GM12874 (cell line): ENCODE results near the gene TAGLN.

ENCODE experiments used
- CTCF ChIP-seq: IDR thresholded peaks from 2 replicates; pipeline ENCODE4 v1.5.1; 2011; ENCODE audit warnings: low read depth, mild to moderate bottlenecking, control low read depth, low read length, moderate library complexity; ENCODE audit not compliant: insufficient read depth

The TAGLN gene

GRCh38 chr11:117187799-117188481, 11.2 kb upstream of the TAGLN start:
- TF ChIP-seq CTCF, result no peak

DNA sequence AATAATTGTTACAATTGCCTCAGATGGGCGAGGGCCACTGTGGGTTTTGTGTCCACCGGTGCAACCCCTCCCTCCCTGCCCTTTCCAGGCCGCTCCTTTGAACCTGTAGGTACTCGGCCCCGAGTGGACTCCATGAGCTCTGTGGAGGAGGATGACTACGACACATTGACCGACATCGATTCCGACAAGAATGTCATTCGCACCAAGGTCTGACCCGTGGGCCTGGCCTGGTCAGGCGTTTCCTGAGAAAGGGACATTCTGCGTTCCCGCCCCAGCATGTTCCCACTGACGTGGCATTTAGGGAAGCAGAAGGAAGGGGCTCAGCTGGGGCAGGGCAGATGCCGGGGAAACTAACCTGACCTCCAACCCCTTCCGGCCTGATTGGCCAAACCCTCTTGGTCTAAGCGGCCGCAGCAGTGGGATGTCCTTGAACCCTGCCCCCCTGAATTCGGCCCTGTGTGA, 10.5 kb upstream of the TAGLN start:
- no peak for TF ChIP-seq CTCF

- no peak for TF ChIP-seq CTCF
Observed at GRCh38 chr11:117189191-117189940, 9.8 kb upstream of the TAGLN start.

DNA sequence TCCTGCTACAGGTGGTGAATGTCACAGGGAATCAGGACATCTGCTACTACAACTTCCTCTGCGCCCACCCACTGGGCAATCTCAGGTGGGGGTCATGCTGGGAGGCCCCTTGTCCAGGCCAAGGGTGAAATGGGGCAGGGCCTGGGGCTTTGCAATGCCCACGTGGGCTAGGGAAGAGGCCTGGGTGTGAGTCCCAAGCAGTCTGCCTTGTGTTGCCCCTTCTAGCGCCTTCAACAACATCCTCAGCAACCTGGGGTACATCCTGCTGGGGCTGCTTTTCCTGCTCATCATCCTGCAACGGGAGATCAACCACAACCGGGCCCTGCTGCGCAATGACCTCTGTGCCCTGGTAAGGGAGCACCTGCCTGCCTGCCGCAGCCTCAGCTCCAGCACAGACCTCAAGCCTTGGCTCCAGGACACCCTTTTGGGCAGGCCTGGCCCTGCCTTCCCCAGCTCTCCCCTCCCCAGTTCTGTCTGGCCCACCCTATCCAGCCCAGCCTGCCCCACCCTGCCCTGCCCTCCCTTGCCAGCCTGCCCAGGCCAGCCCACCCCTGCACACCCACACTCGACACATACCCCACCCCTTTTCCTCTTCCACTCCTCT, 9.1 kb upstream of the TAGLN start:
- no peak for TF ChIP-seq CTCF

- no peak for TF ChIP-seq CTCF
Observed at GRCh38 chr11:117191680-117192400, 7.3 kb upstream of the TAGLN start.

DNA sequence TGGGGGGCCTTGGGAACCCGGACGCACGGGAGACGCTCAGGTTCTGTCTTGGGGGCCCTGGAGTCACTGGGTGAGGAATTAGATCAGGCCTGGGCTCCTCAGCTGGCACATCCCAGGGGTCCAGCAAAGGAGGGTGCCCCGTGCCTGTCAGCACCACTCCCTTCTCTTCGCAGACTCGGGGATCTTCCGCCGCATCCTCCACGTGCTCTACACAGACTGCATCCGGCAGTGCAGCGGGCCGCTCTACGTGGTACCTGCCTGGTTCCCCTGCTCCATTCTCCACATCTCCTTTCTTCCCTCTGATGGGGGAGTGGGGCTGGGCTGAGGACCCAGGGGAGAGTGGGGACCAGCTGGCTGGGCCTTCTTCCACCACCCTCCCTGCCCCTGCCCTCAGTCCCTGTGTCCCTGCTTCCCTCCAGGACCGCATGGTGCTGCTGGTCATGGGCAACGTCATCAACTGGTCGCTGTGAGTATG, 6.7 kb upstream of the TAGLN start:
- TF ChIP-seq CTCF, result no peak
